ENCODE data around the gene FITM1.

The FITM1 gene

GRCh38 chr14:24139272-24139934 is 8.9 kb downstream of the FITM1 start:
- no peak for DNase-seq (ENCODE audit: low read depth)

- peak; percentile 99 for DNase-seq (ENCODE audit: low read depth)
Observed at GRCh38 chr14:24141097-24141880, 10.8 kb downstream of the FITM1 start, which contains the start of gene EMC9. TSS of gene EMC9 (minus strand) at chr14:24141591. CDS start at chr14:24141304, 287 bp downstream.

- no peak for DNase-seq (ENCODE audit: low read depth)
Observed at GRCh38 chr14:24143511-24143910, 13.1 kb downstream of the FITM1 start.

GRCh38 chr14:24144451-24144850 is 14.0 kb downstream of the FITM1 start:
- no peak for DNase-seq (ENCODE audit: low read depth)

GRCh38 chr14:24145219-24145618 is 14.8 kb downstream of the FITM1 start:
- DNase-seq (ENCODE audit: low read depth), result no peak

- DNase-seq (ENCODE audit: low read depth), result no peak
Observed at GRCh38 chr14:24145690-24146452, 15.4 kb downstream of the FITM1 start.

GRCh38 chr14:24146453-24146977 is 16.1 kb downstream of the FITM1 start, which contains the start of gene PSME2:
TSS of gene PSME2 (minus strand) at chr14:24146610. CDS start at chr14:24146581, 29 bp downstream.
- DNase-seq (ENCODE audit: low read depth), result peak; percentile 75

- peak; percentile 96 for DNase-seq (ENCODE audit: low read depth)
Observed at GRCh38 chr14:24146978-24147760, 16.7 kb downstream of the FITM1 start, which contains the start of gene RNF31. TSS of gene RNF31 (plus strand) at chr14:24147498. CDS start at chr14:24147699, 201 bp downstream.

GRCh38 chr14:24147761-24148428 is 17.4 kb downstream of the FITM1 start:
- DNase-seq (ENCODE audit: low read depth), result no peak

GRCh38 chr14:24149302-24149969 is 19.0 kb downstream of the FITM1 start:
- no peak for DNase-seq (ENCODE audit: low read depth)

- no peak for DNase-seq (ENCODE audit: low read depth)
Observed at GRCh38 chr14:24150061-24150460, 19.6 kb downstream of the FITM1 start.

- no peak for DNase-seq (ENCODE audit: low read depth)
Observed at GRCh38 chr14:24150567-24150966, 20.1 kb downstream of the FITM1 start.

GRCh38 chr14:24150993-24151392 is 20.5 kb downstream of the FITM1 start:
- DNase-seq (ENCODE audit: low read depth), result no peak

- no peak for DNase-seq (ENCODE audit: low read depth)
Observed at GRCh38 chr14:24151404-24152080, 21.1 kb downstream of the FITM1 start.

- DNase-seq (ENCODE audit: low read depth), result no peak
Observed at GRCh38 chr14:24155100-24155499, 24.6 kb downstream of the FITM1 start.

- DNase-seq (ENCODE audit: low read depth), result no peak
Observed at GRCh38 chr14:24156840-24157239, 26.4 kb downstream of the FITM1 start.

GRCh38 chr14:24157331-24157730 is 26.9 kb downstream of the FITM1 start:
- no peak for DNase-seq (ENCODE audit: low read depth)

- DNase-seq (ENCODE audit: low read depth), result no peak
Observed at GRCh38 chr14:24159777-24160498, 29.5 kb downstream of the FITM1 start.

GRCh38 chr14:24160499-24160849 is 30.0 kb downstream of the FITM1 start:
- no peak for DNase-seq (ENCODE audit: low read depth)
